ENCODE data around the gene ZCCHC24. TPM values are rescaled to one million over a fixed set of nuclear protein-coding genes. Genes with fewer than 3 reads are reported as not detected.

Gene ZCCHC24
- polyA plus RNA-seq, 1 of the 3 experiments (the other 2 are of a cell fraction), result 15.8 TPM

GRCh38 chr10:79479283-79479909 lies 34.0 kb upstream of the ZCCHC24 start:
- no peak overlapping the region for H3K4me2 ChIP-seq
- no peaks in the 10 kb centered on the region for H3K36me3 ChIP-seq (replicated peaks in 1 of 2; ENCODE audit: control insufficient read depth in 1 of 2, insufficient read depth in 2 of 2, low read length in 1 of 2)
- ChIA-PET CTCF (interaction anchor here (0.9 to 2.0 kb wide), 2 partner anchors 79 to 105 kb away, joined by 3 to 9 read pairs; no protein-coding TSS in a partner anchor), POLR2A (no interaction called here)
- 66% methylated on average over 3 of the region's 3 CpGs for WGBS (ENCODE audit: low lambda C conversion rate)
- TF ChIP-seq MEF2A (IDR thresholded peaks at IDR 0.05; ENCODE audit: borderline replicate concordance, low read depth) (no peak), NRF1 (IDR thresholded peaks at IDR 0.05; ENCODE audit: low read depth, low read length) (no peak), RAD21 (IDR thresholded peaks at IDR 0.05; ENCODE audit: low read length) (no peak), SMC3 (IDR thresholded peaks at IDR 0.05; ENCODE audit: low read depth, low read length) (no peak), TCF12 (IDR thresholded peaks at IDR 0.05) (no peak), RXRA (IDR thresholded peaks at IDR 0.05; ENCODE audit: borderline replicate concordance, low read depth) (no peak), PBX3 (IDR thresholded peaks at IDR 0.05) (no peak), RCOR1 (IDR thresholded peaks at IDR 0.05; ENCODE audit: low read length) (no peak)
- H3K9ac ChIP-seq, result no peak overlapping the region
- no peak overlapping the region for H2AFZ ChIP-seq (ENCODE audit: low read depth)
- peaks cover 9 to 21% of the 10 kb centered on the region in 2 experiments for H3K4me1 ChIP-seq (ENCODE audit: control insufficient read depth in 1 of 2, insufficient read depth in 2 of 2, low read depth in 1 of 2, low read length in 1 of 2)
- no peaks in the 10 kb centered on the region for H3K9me2 ChIP-seq
- no peaks in the 10 kb centered on the region for H3K79me2 ChIP-seq (ENCODE audit: insufficient read depth)
- H3F3A ChIP-seq (replicated peaks; ENCODE audit: insufficient read depth), result peaks cover 16% of the 10 kb centered on the region
- no peaks in the 10 kb centered on the region for H4K20me1 ChIP-seq (ENCODE audit: insufficient read depth)
- no peaks in the 10 kb centered on the region for H3K9me3 ChIP-seq
- no peak overlapping the region for H3K4me3 ChIP-seq (ENCODE audit: low read depth in 2 of 2, low read length in 1 of 2)
- no peaks in the 10 kb centered on the region for H3K27me3 ChIP-seq (ENCODE audit: insufficient read depth)
- no peak overlapping the region for H3K27ac ChIP-seq (ENCODE audit: low read depth in 2 of 2, low read length in 1 of 2)
- DNase-seq, result no peak

- DNase-seq, result no peak
- H4K20me1 ChIP-seq (ENCODE audit: insufficient read depth), result no peaks in the 10 kb centered on the region
- ChIA-PET CTCF (interaction anchor here (0.5 to 6.3 kb wide), 6 partner anchors 9 to 104 kb away, joined by 3 to 34 read pairs (median 5); no protein-coding TSS in a partner anchor), POLR2A (no interaction called here)
- TF ChIP-seq SIN3A (IDR thresholded peaks at IDR 0.05; ENCODE audit: borderline replicate concordance, low read depth, low read length) (no peak), FOSL2 (IDR thresholded peaks at IDR 0.05; ENCODE audit: borderline replicate concordance, low read depth) (no peak), GABPA (IDR thresholded peaks at IDR 0.05; ENCODE audit: low read depth) (no peak), MAX (IDR thresholded peaks at IDR 0.05; ENCODE audit: low read depth) (no peak), EZH2phosphoT487 (IDR thresholded peaks at IDR 0.05; ENCODE audit: borderline replicate concordance, low read depth) (no peak), TCF12 (IDR thresholded peaks at IDR 0.05) (no peak), JUND (IDR thresholded peaks at IDR 0.05) (no peak), NRF1 (IDR thresholded peaks at IDR 0.05; ENCODE audit: low read depth, low read length) (no peak), MXI1 (IDR thresholded peaks at IDR 0.05; ENCODE audit: low read depth, low read length) (no peak), RFX5 (IDR thresholded peaks at IDR 0.05; ENCODE audit: low read length) (no peak), FOXM1 (IDR thresholded peaks at IDR 0.05; ENCODE audit: low read depth) (no peak), FOXJ3 (CRISPR knock-in tag; IDR thresholded peaks at IDR 0.05) (no peak), NFIC (IDR thresholded peaks at IDR 0.05; ENCODE audit: borderline replicate concordance) (no peak), IRF3 (IDR thresholded peaks at IDR 0.05; ENCODE audit: low read depth, low read length) (no peak), POLR2AphosphoS5 (IDR thresholded peaks at IDR 0.05; ENCODE audit: low read depth, low read length) (no peak), USF2 (IDR thresholded peaks at IDR 0.05; ENCODE audit: borderline replicate concordance, low read depth, low read length) (no peak)
- peaks cover 0 to 2% of the 10 kb centered on the region in 2 experiments; a peak in 1 of 4 replicates for H3K4me1 ChIP-seq (ENCODE audit: control insufficient read depth in 1 of 2, insufficient read depth in 2 of 2, low read depth in 1 of 2, low read length in 1 of 2)
- no peaks in the 10 kb centered on the region for H3K36me3 ChIP-seq (replicated peaks in 1 of 2; ENCODE audit: control insufficient read depth in 1 of 2, insufficient read depth in 2 of 2, low read length in 1 of 2)
- H3K4me2 ChIP-seq, result no peak overlapping the region
- no peaks in the 10 kb centered on the region for H3K27me3 ChIP-seq (ENCODE audit: insufficient read depth)
- 78% methylated on average over 7 of the region's 7 CpGs for WGBS (ENCODE audit: low lambda C conversion rate)
- no peaks in the 10 kb centered on the region for H3K9me3 ChIP-seq
- no peak overlapping the region for H2AFZ ChIP-seq (ENCODE audit: low read depth)
- H3F3A ChIP-seq (replicated peaks; ENCODE audit: insufficient read depth), result no peaks in the 10 kb centered on the region
- no peaks in the 10 kb centered on the region for H3K79me2 ChIP-seq (ENCODE audit: insufficient read depth)
- H3K9ac ChIP-seq, result no peak overlapping the region
- H3K27ac ChIP-seq (ENCODE audit: low read depth in 2 of 2, low read length in 1 of 2), result no peak overlapping the region
- no peak overlapping the region for H3K4me3 ChIP-seq (ENCODE audit: low read depth in 2 of 2, low read length in 1 of 2)
- H3K9me2 ChIP-seq, result no peaks in the 10 kb centered on the region
Measured at GRCh38 chr10:79477456-79477855, 32.0 kb upstream of the ZCCHC24 start.

All from SK-N-SH (cell line).